Endodermal cell (in vitro differentiated cells): ENCODE data around the gene PODN. TPM values are rescaled to one million over a fixed set of nuclear protein-coding genes. Genes with fewer than 3 reads are reported as not detected.

Experiments used
- DNase-seq: peaks from one replicate; pipeline ENCODE4 v3.0.0-alpha.2; 2017
- H3K27ac ChIP-seq: 2 replicates; pipeline ENCODE4 v1.5.1; 2013; ENCODE audit warnings: mild to moderate bottlenecking, low read depth, low read length, moderate library complexity
- H3K27me3 ChIP-seq: 2 replicates; pipeline ENCODE4 v1.6.1; 2013; ENCODE audit warnings: mild to moderate bottlenecking, low read length, moderate library complexity; ENCODE audit not compliant: insufficient read depth, control insufficient read depth, poor library complexity, severe bottlenecking
- H3K36me3 ChIP-seq: 2 replicates; pipeline ENCODE4 v1.7.0; 2013; ENCODE audit warnings: mild to moderate bottlenecking, low read length, moderate library complexity; ENCODE audit not compliant: control insufficient read depth, insufficient read depth
- H3K4me1 ChIP-seq: one replicate; pipeline ENCODE4 v1.7.0; 2013; ENCODE audit warnings: low read length; ENCODE audit not compliant: control insufficient read depth, insufficient read depth
- H3K4me3 ChIP-seq: 2 replicates; pipeline ENCODE4 v1.5.1; 2013; ENCODE audit warnings: mild to moderate bottlenecking, low read length, moderate library complexity
- H3K9ac ChIP-seq: 2 replicates; pipeline ENCODE4 v1.6.1; 2013; ENCODE audit warnings: mild to moderate bottlenecking, low read length, moderate library complexity; ENCODE audit not compliant: poor library complexity, severe bottlenecking; ENCODE audit errors: extremely low read depth
- H3K9me3 ChIP-seq: 2 replicates; pipeline ENCODE4 v1.6.1; 2013; ENCODE audit warnings: mild to moderate bottlenecking, low read length, moderate library complexity; ENCODE audit not compliant: control insufficient read depth
- H3K27ac Mint-ChIP-seq: 2 replicates; pipeline ENCODE4 v1.8.0; 2020; ENCODE audit warnings: mixed read lengths
- H3K27me3 Mint-ChIP-seq: 2 replicates; pipeline ENCODE4 v1.8.0; 2021; ENCODE audit warnings: mild to moderate bottlenecking, mixed read lengths; ENCODE audit not compliant: insufficient read depth
- H3K36me3 Mint-ChIP-seq: 2 replicates; pipeline ENCODE4 v1.8.0; 2020; ENCODE audit warnings: low read depth, mixed read lengths
- H3K4me1 Mint-ChIP-seq: 2 replicates; pipeline ENCODE4 v1.8.0; 2020; ENCODE audit warnings: mixed read lengths
- H3K4me3 Mint-ChIP-seq: 2 replicates; pipeline ENCODE4 v1.8.0; 2020; ENCODE audit warnings: mild to moderate bottlenecking, moderate library complexity, mixed read lengths
- H3K9me3 Mint-ChIP-seq: 2 replicates; pipeline ENCODE4 v1.8.0; 2020; ENCODE audit warnings: mild to moderate bottlenecking, mixed read lengths
- WGBS, 2 experiments: methylation state at CpG; one replicate each; pipeline versions ENCODE4 v1.1.5 to v1.1.7; 2013; ENCODE audit warnings: missing lambda C conversion rate in 2 of 2, mixed read lengths in 1 of 2; ENCODE audit not compliant: insufficient coverage in 1 of 2, insufficient read length in 1 of 2; 5-methylcytosine and 5-hydroxymethylcytosine counted together
- total RNA-seq, 2 donors: library from RNA; stranded (reverse); fragmentation: NEBNext Ultra II Directional in 1 of 2; extraction: Animal tissue kit (Norgen Biotek cat#: 25700) in 1 of 2; gene quantifications; 2 replicates in 1 of 2; 3 replicates in 1 of 2; pipeline ENCODE4 v1.2.1, GENCODE V29; 2021
- TF ChIP-seq, protein P1 (sequence below): fragments of 200-600 bp; sonication (generic); conservative IDR thresholded peaks from 2 replicates; pipeline ENCODE4 v1.5.0; 2021; ENCODE audit warnings: antibody characterized with exemption, mild to moderate bottlenecking

PODN gene
- total RNA-seq, 2 donors from 2014 or later: 3.0 to 3.6 TPM

DNA sequence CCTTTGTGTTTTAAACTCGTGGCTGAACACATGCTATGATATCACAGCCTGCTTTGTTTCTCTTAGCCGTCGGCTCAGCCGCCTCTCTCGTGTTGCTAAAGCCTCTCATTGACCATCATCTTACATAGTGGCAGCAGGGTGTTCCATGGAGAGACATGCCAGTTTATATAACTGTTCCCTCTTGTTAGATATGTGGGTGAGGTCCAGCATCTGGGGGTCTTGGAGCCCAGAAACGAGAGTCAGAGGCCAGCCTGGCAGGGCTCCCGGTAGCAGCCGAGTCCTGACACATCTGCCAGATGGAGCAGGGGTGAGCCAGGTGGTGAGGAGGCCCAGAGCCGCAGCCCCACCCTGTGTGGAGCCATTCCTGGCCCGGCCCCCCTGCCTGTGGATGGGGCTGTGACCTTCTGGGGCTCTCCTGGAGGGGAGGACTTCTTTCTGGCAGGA is 11.9 kb downstream of the PODN start:
- H3K4me1 Mint-ChIP-seq: no peaks in the 10 kb centered on the region
- H3K36me3 Mint-ChIP-seq: no peaks in the 10 kb centered on the region
- Histone ChIP-seq H3K4me3 (no peak overlapping the region), H3K27ac (no peak overlapping the region), H3K4me1 (no peaks in the 10 kb centered on the region), H3K27me3 (peaks cover 6% of the 10 kb centered on the region), H3K9me3 (no peaks in the 10 kb centered on the region), H3K36me3 (no peaks in the 10 kb centered on the region), H3K9ac (no peak overlapping the region)
- peak; percentile 35 for DNase-seq
- peaks cover 11% of the 10 kb centered on the region for H3K27me3 Mint-ChIP-seq
- no peak overlapping the region for H3K27ac Mint-ChIP-seq
- 94 to 100% methylated on average over 4 to 10 of the region's 10 CpGs for WGBS, 2 experiments
- TF ChIP-seq, protein P1, sequence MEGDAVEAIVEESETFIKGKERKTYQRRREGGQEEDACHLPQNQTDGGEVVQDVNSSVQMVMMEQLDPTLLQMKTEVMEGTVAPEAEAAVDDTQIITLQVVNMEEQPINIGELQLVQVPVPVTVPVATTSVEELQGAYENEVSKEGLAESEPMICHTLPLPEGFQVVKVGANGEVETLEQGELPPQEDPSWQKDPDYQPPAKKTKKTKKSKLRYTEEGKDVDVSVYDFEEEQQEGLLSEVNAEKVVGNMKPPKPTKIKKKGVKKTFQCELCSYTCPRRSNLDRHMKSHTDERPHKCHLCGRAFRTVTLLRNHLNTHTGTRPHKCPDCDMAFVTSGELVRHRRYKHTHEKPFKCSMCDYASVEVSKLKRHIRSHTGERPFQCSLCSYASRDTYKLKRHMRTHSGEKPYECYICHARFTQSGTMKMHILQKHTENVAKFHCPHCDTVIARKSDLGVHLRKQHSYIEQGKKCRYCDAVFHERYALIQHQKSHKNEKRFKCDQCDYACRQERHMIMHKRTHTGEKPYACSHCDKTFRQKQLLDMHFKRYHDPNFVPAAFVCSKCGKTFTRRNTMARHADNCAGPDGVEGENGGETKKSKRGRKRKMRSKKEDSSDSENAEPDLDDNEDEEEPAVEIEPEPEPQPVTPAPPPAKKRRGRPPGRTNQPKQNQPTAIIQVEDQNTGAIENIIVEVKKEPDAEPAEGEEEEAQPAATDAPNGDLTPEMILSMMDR: no peak
- H3K9me3 Mint-ChIP-seq: no peaks in the 10 kb centered on the region
- H3K4me3 Mint-ChIP-seq: no peak overlapping the region

DNA sequence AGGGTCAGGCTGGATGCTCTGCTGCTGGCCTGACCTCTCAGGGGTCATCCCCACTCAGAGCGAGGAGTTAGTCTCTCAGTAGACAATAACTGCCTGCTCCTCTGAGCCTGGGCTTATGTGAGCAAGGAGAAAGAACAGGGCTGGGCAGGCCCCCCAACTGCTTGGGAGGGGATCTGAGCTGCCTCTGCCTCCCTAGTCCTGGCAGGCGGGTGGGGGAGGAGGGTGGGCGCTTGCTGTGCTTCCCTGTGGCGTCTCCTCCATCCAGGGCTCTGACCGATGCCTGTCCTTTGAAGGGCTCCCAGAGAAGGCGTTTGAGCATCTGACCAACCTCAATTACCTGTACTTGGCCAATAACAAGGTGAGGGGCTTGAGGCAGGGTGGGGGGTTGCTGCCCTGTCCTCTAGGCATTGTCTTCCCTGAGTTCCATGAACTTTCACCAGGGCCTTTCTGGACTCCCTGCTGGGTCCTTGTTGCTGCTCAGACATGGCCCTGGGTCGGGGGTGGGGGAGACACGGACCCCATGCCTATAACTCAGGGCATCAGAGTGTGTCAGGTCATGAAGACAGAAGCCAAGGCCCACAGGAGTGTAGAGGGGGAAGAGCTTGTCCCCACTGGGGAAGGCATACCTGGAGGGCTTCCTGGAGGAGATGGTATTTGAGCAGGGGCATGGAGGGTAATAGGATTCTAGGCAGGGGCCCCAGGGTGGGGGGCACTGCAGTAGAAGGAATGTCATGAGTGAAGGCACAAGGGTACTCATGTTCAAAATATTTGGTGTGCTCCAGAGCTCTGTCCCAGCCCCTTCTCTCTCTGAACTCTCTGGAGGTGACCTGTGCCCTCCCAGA is 12.5 kb downstream of the PODN start:
- H3K27ac Mint-ChIP-seq: no peak overlapping the region
- no peaks in the 10 kb centered on the region for H3K9me3 Mint-ChIP-seq
- H3K4me1 Mint-ChIP-seq: no peaks in the 10 kb centered on the region
- no peak overlapping the region for H3K4me3 Mint-ChIP-seq
- Histone ChIP-seq H3K4me1 (no peaks in the 10 kb centered on the region), H3K27ac (no peak overlapping the region), H3K27me3 (peaks cover 6% of the 10 kb centered on the region), H3K4me3 (no peak overlapping the region), H3K9me3 (no peaks in the 10 kb centered on the region), H3K36me3 (no peaks in the 10 kb centered on the region), H3K9ac (no peak overlapping the region)
- peaks cover 16% of the 10 kb centered on the region for H3K27me3 Mint-ChIP-seq
- DNase-seq: peak; percentile 30
- TF ChIP-seq, protein P1: no peak
- 88 to 90% methylated on average over 1 to 8 of the region's 8 CpGs for WGBS, 2 experiments
- H3K36me3 Mint-ChIP-seq: no peaks in the 10 kb centered on the region

DNA sequence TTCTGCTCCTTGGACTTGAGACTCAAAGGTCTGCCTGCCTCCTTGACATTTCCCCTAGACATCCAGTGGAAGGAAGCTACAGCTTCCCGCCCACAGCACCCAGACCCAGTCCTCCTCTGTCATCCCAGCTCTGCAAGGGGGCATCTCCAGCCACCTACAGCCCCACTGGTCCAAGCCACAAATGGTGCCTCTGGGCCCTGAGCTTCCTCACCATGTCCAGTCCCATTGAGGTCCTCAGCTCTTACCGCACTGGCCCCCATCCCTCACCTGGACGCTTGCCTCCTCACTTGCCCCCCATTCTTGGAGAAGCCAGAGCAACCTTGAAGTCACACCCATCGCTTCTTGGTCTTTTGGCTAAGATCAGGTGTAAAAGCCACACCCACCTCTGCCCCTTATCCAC is 13.2 kb downstream of the PODN start:
- H3K27me3 Mint-ChIP-seq: peaks cover 16% of the 10 kb centered on the region
- Histone ChIP-seq H3K4me1 (no peaks in the 10 kb centered on the region), H3K9me3 (no peaks in the 10 kb centered on the region), H3K27me3 (peaks cover 6% of the 10 kb centered on the region), H3K27ac (no peak overlapping the region), H3K4me3 (no peak overlapping the region), H3K36me3 (no peaks in the 10 kb centered on the region), H3K9ac (no peak overlapping the region)
- H3K4me1 Mint-ChIP-seq: no peaks in the 10 kb centered on the region
- H3K4me3 Mint-ChIP-seq: no peak overlapping the region
- TF ChIP-seq, protein P1: no peak
- no peaks in the 10 kb centered on the region for H3K9me3 Mint-ChIP-seq
- DNase-seq: peak; percentile 32
- no peaks in the 10 kb centered on the region for H3K36me3 Mint-ChIP-seq
- 89 to 93% methylated on average over 1 to 4 of the region's 4 CpGs for WGBS, 2 experiments
- H3K27ac Mint-ChIP-seq: no peak overlapping the region
